NCI-H524 treated with DMSO at 0.1 percent for 48 hours (cell line): ENCODE data around the gene CAMK2D.
A peak's percentile ranks its signal among the peaks of the same experiment; 100 is the strongest.

Experiments used
- DNase-seq: peaks from one replicate; lab custom pipeline; 2025; lab: John Stamatoyannopoulos, UW

The CAMK2D gene

GRCh38 chr4:113604955-113605354 is 156.6 kb downstream of the CAMK2D start:
- no peak for DNase-seq

- no peak for DNase-seq
Measured at GRCh38 chr4:113603911-113604310, 157.6 kb downstream of the CAMK2D start.

GRCh38 chr4:113602646-113603228 is 158.8 kb downstream of the CAMK2D start:
- DNase-seq, result no peak

- DNase-seq, result no peak
Measured at GRCh38 chr4:113601636-113602035, 159.9 kb downstream of the CAMK2D start.

- DNase-seq, result no peak
Measured at GRCh38 chr4:113596396-113596795, 165.1 kb downstream of the CAMK2D start.

- DNase-seq, result no peak
Measured at GRCh38 chr4:113594231-113594556, 167.3 kb downstream of the CAMK2D start.

- no peak for DNase-seq
Measured at GRCh38 chr4:113593400-113594230, 167.9 kb downstream of the CAMK2D start.

GRCh38 chr4:113591982-113592381 is 169.6 kb downstream of the CAMK2D start:
- no peak for DNase-seq

GRCh38 chr4:113588895-113589668 is 172.5 kb downstream of the CAMK2D start:
- DNase-seq, result no peak

GRCh38 chr4:113587640-113588275 is 173.8 kb downstream of the CAMK2D start:
- DNase-seq, result no peak

- no peak for DNase-seq
Measured at GRCh38 chr4:113587156-113587555, 174.4 kb downstream of the CAMK2D start.

GRCh38 chr4:113586072-113586471 is 175.5 kb downstream of the CAMK2D start:
- DNase-seq, result no peak

- DNase-seq, result no peak
Measured at GRCh38 chr4:113584407-113585150, 177.0 kb downstream of the CAMK2D start.

GRCh38 chr4:113582737-113583136 is 178.8 kb downstream of the CAMK2D start:
- no peak for DNase-seq

GRCh38 chr4:113579360-113579759 is 182.2 kb downstream of the CAMK2D start:
- no peak for DNase-seq

- no peak for DNase-seq
Measured at GRCh38 chr4:113576947-113577678, 184.4 kb downstream of the CAMK2D start.

GRCh38 chr4:113575401-113575800 is 186.1 kb downstream of the CAMK2D start:
- no peak for DNase-seq

- DNase-seq, result peak; percentile 74
Measured at GRCh38 chr4:113574636-113575103, 186.9 kb downstream of the CAMK2D start.

- no peak for DNase-seq
Measured at GRCh38 chr4:113572620-113573019, 188.9 kb downstream of the CAMK2D start.

- DNase-seq, result no peak
Measured at GRCh38 chr4:113566015-113566795, 195.3 kb downstream of the CAMK2D start.
